WTC11 (cell line): ENCODE data around the gene LRSAM1. TPM values are rescaled to one million over a fixed set of nuclear protein-coding genes. Genes with fewer than 3 reads are reported as not detected.

Experiments used
- ATAC-seq: fragments of 200-7000 bp; cut with Tn5 transposase; 2 replicates; pipeline ENCODE4 v1.10.0; 2021; ENCODE audit warnings: mild to moderate bottlenecking, moderate library complexity
- CTCF ChIA-PET: fragments of 300-600 bp; sonication (Branson Sonifier 250); formaldehyde crosslinking; loops from one replicate; lab custom pipeline; 2021; ENCODE audit warnings: antibody characterized with exemption; lab: Charles Lee
- POLR2A ChIA-PET: fragments of 350-600 bp; sonication (Branson Sonifier 250); formaldehyde crosslinking; loops from one replicate; lab custom pipeline; 2021; ENCODE audit warnings: antibody characterized with exemption; lab: Charles Lee
- DNase-seq: peaks from one replicate; pipeline ENCODE4 v3.0.0; 2021; ENCODE audit warnings: low spot score
- H3K27ac Mint-ChIP-seq: 2 replicates; pipeline ENCODE4 v1.8.0; 2021; ENCODE audit warnings: mixed read lengths
- H3K27me3 Mint-ChIP-seq: 2 replicates; pipeline ENCODE4 v1.8.0; 2021; ENCODE audit warnings: low read depth, mild to moderate bottlenecking, moderate library complexity, mixed read lengths
- H3K36me3 Mint-ChIP-seq: 2 replicates; pipeline ENCODE4 v1.8.0; 2021; ENCODE audit warnings: mixed read lengths
- H3K4me1 Mint-ChIP-seq: 2 replicates; pipeline ENCODE4 v1.8.0; 2022; ENCODE audit warnings: mixed read lengths
- H3K4me3 Mint-ChIP-seq: 2 replicates; pipeline ENCODE4 v1.8.0; 2021; ENCODE audit warnings: mild to moderate bottlenecking, moderate library complexity, mixed read lengths
- H3K9me3 Mint-ChIP-seq: 2 replicates; pipeline ENCODE4 v1.8.0; 2021; ENCODE audit warnings: mixed read lengths
- AFF4 ChIP-seq: sonication (generic); formaldehyde crosslinking; IDR thresholded peaks from 2 replicates; pipeline ENCODE4 v1.8.1; 2023; ENCODE audit warnings: mild to moderate bottlenecking, missing genetic modification reagents, borderline replicate concordance
- ATF3 ChIP-seq: sonication (generic); formaldehyde crosslinking; conservative IDR thresholded peaks from 2 replicates; pipeline ENCODE4 v1.8.1; 2022; ENCODE audit warnings: mild to moderate bottlenecking, missing genetic modification reagents
- GTF2I ChIP-seq: fragments of 250-450 bp; sonication (Bioruptor Pico); conservative IDR thresholded peaks from 2 replicates; pipeline ENCODE4 v1.4.0; 2021; ENCODE audit warnings: mild to moderate bottlenecking
- HMGA2 ChIP-seq: fragments of 250-450 bp; sonication (Bioruptor Pico); IDR thresholded peaks from 2 replicates; pipeline ENCODE4 v1.4.0; 2021; ENCODE audit warnings: mild to moderate bottlenecking, moderate library complexity
- MAX ChIP-seq: sonication (generic); formaldehyde crosslinking; IDR thresholded peaks from 2 replicates; pipeline ENCODE4 v1.8.0; 2022; ENCODE audit warnings: mild to moderate bottlenecking, missing genetic modification reagents
- NFYB ChIP-seq: sonication (generic); formaldehyde crosslinking; conservative IDR thresholded peaks from 2 replicates; pipeline ENCODE4 v1.8.0; 2022; ENCODE audit warnings: low read depth, missing genetic modification reagents
- PRDM15 ChIP-seq: sonication (generic); formaldehyde crosslinking; IDR thresholded peaks from 2 replicates; pipeline ENCODE4 v1.8.0; 2022; ENCODE audit warnings: missing genetic modification reagents
- RELA ChIP-seq: sonication (generic); formaldehyde crosslinking; IDR thresholded peaks from 2 replicates; pipeline ENCODE4 v1.8.1; 2022; ENCODE audit warnings: missing genetic modification reagents, mild to moderate bottlenecking, borderline replicate concordance
- RORB ChIP-seq: fragments of 250-450 bp; sonication (Bioruptor Pico); IDR thresholded peaks from 2 replicates; pipeline ENCODE4 v1.9.0; 2021; ENCODE audit warnings: mild to moderate bottlenecking
- TCF7 ChIP-seq: sonication (generic); formaldehyde crosslinking; IDR thresholded peaks from 2 replicates; pipeline ENCODE4 v1.8.0; 2022; ENCODE audit warnings: mild to moderate bottlenecking, low read depth, missing genetic modification reagents, moderate library complexity
- ZNF263 ChIP-seq: sonication (generic); formaldehyde crosslinking; IDR thresholded peaks from 2 replicates; pipeline ENCODE4 v1.8.1; 2022; ENCODE audit warnings: low read depth, mild to moderate bottlenecking, moderate library complexity, missing genetic modification reagents
- ZNF281 ChIP-seq: sonication (generic); formaldehyde crosslinking; IDR thresholded peaks from 2 replicates; pipeline ENCODE4 v1.8.0; 2023; ENCODE audit warnings: mild to moderate bottlenecking, missing genetic modification reagents
- total RNA-seq: library from RNA; stranded (reverse); gene quantifications from 3 replicates; pipeline ENCODE4 v1.2.3, GENCODE V29; 2021

LRSAM1 gene
- total RNA-seq, 1 experiment from 2014 or later: 32.4 TPM

GRCh38 chr9:127527560-127528268 is 76.4 kb downstream of the LRSAM1 start:
- Mint-ChIP-seq H3K27ac (peak overlapping the region; percentile 14), H3K4me3 (no peak overlapping the region), H3K9me3 (peaks cover 27% of the 10 kb centered on the region), H3K27me3 (no peaks in the 10 kb centered on the region; the same call in 1 of the 2 replicates)
- ChIA-PET POLR2A (no interaction called here), CTCF (interaction anchor here (0.8 to 4.6 kb wide), 8 partner anchors 10 to 207 kb away, joined by 3 to 58 read pairs (median 8); partner anchors contain the start of gene TOR2A)
- DNase-seq: no peak
- 0 out of 2 replicates have a peak, but pooled peaks have one; percentile 23 for TF ChIP-seq GTF2I (CRISPR knock-in tag)
- TF ChIP-seq TCF7: no peak
- TF ChIP-seq, all 79 proteins: peak for 1
- no peak for ATAC-seq
- Mint-ChIP-seq H3K36me3 (peaks cover 42% of the 10 kb centered on the region), H3K4me1 (peaks cover 31% of the 10 kb centered on the region)

- no peak overlapping the region for H3K4me3 Mint-ChIP-seq
- no peaks in the 10 kb centered on the region; the same call in 1 of the 2 replicates for H3K27me3 Mint-ChIP-seq
- ChIA-PET POLR2A (no interaction called here), CTCF (interaction anchor here (0.6 to 4.6 kb wide), 10 partner anchors 9 to 206 kb away, joined by 3 to 58 read pairs (median 5); partner anchors contain the start of gene TOR2A)
- DNase-seq (no peak), ATAC-seq (peak; percentile 52)
- TF ChIP-seq RELA (CRISPR knock-in tag): no peak
- no peak for TF ChIP-seq PRDM15
- no peak for TF ChIP-seq RORB
- no peak for TF ChIP-seq ZNF263 (CRISPR knock-in tag)
- TF ChIP-seq ZNF281 (CRISPR knock-in tag): no peak
- TF ChIP-seq NFYB: no peak
- no peak for TF ChIP-seq MAX (CRISPR knock-in tag)
- TF ChIP-seq AFF4: no peak
- no peak for TF ChIP-seq HMGA2 (CRISPR knock-in tag)
- TF ChIP-seq ATF3: no peak
- H3K36me3 Mint-ChIP-seq: peaks cover 34% of the 10 kb centered on the region
- peaks cover 21% of the 10 kb centered on the region for H3K9me3 Mint-ChIP-seq
- peak overlapping the region; percentile 87 for H3K27ac Mint-ChIP-seq
- H3K4me1 Mint-ChIP-seq: peaks cover 31% of the 10 kb centered on the region
Observed at GRCh38 chr9:127528422-127529251, 77.3 kb downstream of the LRSAM1 start.
